C4-2B (cell line): ENCODE results near the gene GIT1.

ENCODE experiments used
- CTCF ChIP-seq: fragments of 450-650 bp; conservative IDR thresholded peaks from 2 replicates; pipeline ENCODE4 v1.5.1; 2017; ENCODE audit warnings: mild to moderate bottlenecking
- ZFX ChIP-seq: fragments of 450-650 bp; IDR thresholded peaks from 2 replicates; pipeline ENCODE4 v1.6.1; 2017

GRCh38 chr17:29613856-29614255 lies 24.4 kb upstream of the GIT1 start:
- TF ChIP-seq CTCF (no peak), ZFX (no peak)
